ENCODE data around the gene SORCS3. TPM values are rescaled to one million over a fixed set of nuclear protein-coding genes. Genes with fewer than 3 reads are reported as not detected.

The SORCS3 gene
- total RNA-seq, 1 donor from 2014 or later: not detected

GRCh38 chr10:104744052-104744451 lies 103.0 kb downstream of the SORCS3 start:
- H3K27me3 ChIP-seq (ENCODE audit: control insufficient read depth, insufficient read depth, low read length): no peaks in the 10 kb centered on the region
- no peak for FAIRE-seq

GRCh38 chr10:104750291-104750690 lies 109.2 kb downstream of the SORCS3 start:
- DNase-seq (ENCODE audit: low read depth): no peak
- H3K4me3 ChIP-seq (ENCODE audit: low read depth, low read length): no peak overlapping the region
- TF ChIP-seq CTCF (IDR thresholded peaks at IDR 0.05; ENCODE audit: insufficient read depth, low read length, severe bottlenecking): no peak
- no peak for FAIRE-seq
- no peaks in the 10 kb centered on the region for H3K36me3 ChIP-seq (ENCODE audit: control insufficient read depth, insufficient read depth, low read length)
- H3K27me3 ChIP-seq (ENCODE audit: control insufficient read depth, insufficient read depth, low read length): no peaks in the 10 kb centered on the region

More at GRCh38 chr10:104744052-104744451, 103.0 kb downstream of the SORCS3 start:
- no peak for TF ChIP-seq CTCF (IDR thresholded peaks at IDR 0.05; ENCODE audit: insufficient read depth, low read length, severe bottlenecking)
- no peaks in the 10 kb centered on the region for H3K36me3 ChIP-seq (ENCODE audit: control insufficient read depth, insufficient read depth, low read length)
- DNase-seq (ENCODE audit: low read depth): no peak
- no peak overlapping the region for H3K4me3 ChIP-seq (ENCODE audit: low read depth, low read length)

- Histone ChIP-seq H3K4me3 (ENCODE audit: low read depth, low read length) (no peak overlapping the region), H3K27me3 (ENCODE audit: control insufficient read depth, insufficient read depth, low read length) (no peaks in the 10 kb centered on the region), H3K36me3 (ENCODE audit: control insufficient read depth, insufficient read depth, low read length) (no peaks in the 10 kb centered on the region)
- no peak for TF ChIP-seq CTCF (IDR thresholded peaks at IDR 0.05; ENCODE audit: insufficient read depth, low read length, severe bottlenecking)
- no peak for FAIRE-seq
- no peak for DNase-seq (ENCODE audit: low read depth)
Measured at GRCh38 chr10:104762793-104763192, 121.7 kb downstream of the SORCS3 start.

GRCh38 chr10:104766341-104766740 lies 125.3 kb downstream of the SORCS3 start:
- Histone ChIP-seq H3K4me3 (ENCODE audit: low read depth, low read length) (no peak overlapping the region), H3K36me3 (ENCODE audit: control insufficient read depth, insufficient read depth, low read length) (no peaks in the 10 kb centered on the region), H3K27me3 (ENCODE audit: control insufficient read depth, insufficient read depth, low read length) (no peaks in the 10 kb centered on the region)
- DNase-seq (ENCODE audit: low read depth): peak; percentile 63
- TF ChIP-seq CTCF (IDR thresholded peaks at IDR 0.05; ENCODE audit: insufficient read depth, low read length, severe bottlenecking): no peak
- peak; percentile 85 for FAIRE-seq

GRCh38 chr10:104767282-104767681 lies 126.2 kb downstream of the SORCS3 start:
- DNase-seq (ENCODE audit: low read depth): no peak
- Histone ChIP-seq H3K27me3 (ENCODE audit: control insufficient read depth, insufficient read depth, low read length) (no peaks in the 10 kb centered on the region), H3K4me3 (ENCODE audit: low read depth, low read length) (no peak overlapping the region), H3K36me3 (ENCODE audit: control insufficient read depth, insufficient read depth, low read length) (no peaks in the 10 kb centered on the region)
- no peak for FAIRE-seq
- no peak for TF ChIP-seq CTCF (IDR thresholded peaks at IDR 0.05; ENCODE audit: insufficient read depth, low read length, severe bottlenecking)

GRCh38 chr10:104767745-104768144 lies 126.7 kb downstream of the SORCS3 start:
- no peaks in the 10 kb centered on the region for H3K27me3 ChIP-seq (ENCODE audit: control insufficient read depth, insufficient read depth, low read length)
- no peak overlapping the region for H3K4me3 ChIP-seq (ENCODE audit: low read depth, low read length)
- no peak for TF ChIP-seq CTCF (IDR thresholded peaks at IDR 0.05; ENCODE audit: insufficient read depth, low read length, severe bottlenecking)
- DNase-seq (ENCODE audit: low read depth) (peak; percentile 7), FAIRE-seq (no peak)
- H3K36me3 ChIP-seq (ENCODE audit: control insufficient read depth, insufficient read depth, low read length): no peaks in the 10 kb centered on the region

Data from bronchial epithelial cell (primary cell).